K562 (cell line): ENCODE data around the gene RPL27. TPM values are rescaled to one million over a fixed set of nuclear protein-coding genes. Genes with fewer than 3 reads are reported as not detected.
A peak's percentile ranks its signal among the peaks of the same experiment; 100 is the strongest.

Source experiments
- CHD1 ChIP-seq: fragments of 200-600 bp; sonication (generic); IDR thresholded peaks from one replicate; pipeline ENCODE4 v1.6.1; 2012; ENCODE audit warnings: mild to moderate bottlenecking, moderate library complexity, low read length, inconsistent platforms
- FOXA3 ChIP-seq, 2 experiments: fragments of 450-650 bp in 1 of 2; sonication (generic) in 1 of 2; formaldehyde crosslinking; IDR thresholded peaks in 1 of 2; conservative IDR thresholded peaks in 1 of 2; 2 replicates each; pipeline versions ENCODE4 v1.4.0 to v1.8.0; 2020 to 2022; ENCODE audit warnings: mild to moderate bottlenecking in 2 of 2, missing genetic modification reagents in 1 of 2
- GTF2A2 ChIP-seq: IDR thresholded peaks from 2 replicates; pipeline ENCODE4 v1.6.1; 2016; ENCODE audit warnings: mild to moderate bottlenecking, missing genetic modification characterization, missing compliant biosample characterization
- JUN ChIP-seq, 2 experiments: sonication (generic) in 1 of 2; formaldehyde crosslinking in 1 of 2; IDR thresholded peaks; 2 replicates each; pipeline versions ENCODE4 v1.6.1 to v1.8.0; 2012 to 2022; ENCODE audit warnings: borderline replicate concordance in 2 of 2, mild to moderate bottlenecking in 2 of 2, improper control_type of control experiment in 1 of 2, low read depth in 1 of 2, low read length in 1 of 2, missing genetic modification reagents in 1 of 2
- KLF6 ChIP-seq: fragments of 250-450 bp; sonication (Bioruptor Pico); IDR thresholded peaks from 2 replicates; pipeline ENCODE4 v1.4.0; 2020; ENCODE audit warnings: mild to moderate bottlenecking, moderate library complexity, borderline replicate concordance
- MBD2 ChIP-seq: sonication (generic); IDR thresholded peaks from 2 replicates; pipeline ENCODE4 v1.6.1; 2016; ENCODE audit warnings: low read depth, borderline replicate concordance
- POU5F1 ChIP-seq: fragments of 150-350 bp; IDR thresholded peaks from 2 replicates; pipeline ENCODE4 v1.6.1; 2014; ENCODE audit warnings: borderline replicate concordance, low read length, low read depth, mild to moderate bottlenecking; ENCODE audit not compliant: partially characterized antibody
- RAD51 ChIP-seq: fragments of 450-650 bp; IDR thresholded peaks from 2 replicates; pipeline ENCODE4 v1.7.1; 2016; ENCODE audit warnings: low read depth, mild to moderate bottlenecking, borderline replicate concordance
- RBM22 ChIP-seq: fragments of 200-400 bp; formaldehyde crosslinking; IDR thresholded peaks from 2 replicates; pipeline ENCODE4 v1.6.1; 2018; ENCODE audit warnings: low read length, low read depth; ENCODE audit not compliant: poor library complexity, severe bottlenecking
- SMARCC2 ChIP-seq: fragments of 450-650 bp; IDR thresholded peaks from 2 replicates; pipeline ENCODE4 v1.6.1; 2017; ENCODE audit warnings: antibody characterized with exemption, moderate library complexity, mild to moderate bottlenecking, low read depth
- TAF9B ChIP-seq: fragments of 450-650 bp; IDR thresholded peaks from 2 replicates; pipeline ENCODE4 v1.6.1; 2018; ENCODE audit warnings: mild to moderate bottlenecking; ENCODE audit not compliant: partially characterized antibody
- TBL1XR1 ChIP-seq, 2 experiments: IDR thresholded peaks; 2 replicates each; pipeline ENCODE4 v1.6.1; 2012; ENCODE audit warnings: improper control_type of control experiment in 2 of 2, low read length in 2 of 2, mild to moderate bottlenecking in 1 of 2
- TEAD2 ChIP-seq: fragments of 450-650 bp; IDR thresholded peaks from 2 replicates; pipeline ENCODE4 v1.6.1; 2016; ENCODE audit warnings: missing genetic modification characterization, control low read depth, missing compliant biosample characterization
- ZC3H11A ChIP-seq: IDR thresholded peaks from 2 replicates; pipeline ENCODE4 v1.6.1; 2012; ENCODE audit warnings: low read depth, low read length, improper control_type of control experiment
- ZNF24 ChIP-seq: fragments of 450-650 bp; IDR thresholded peaks from 2 replicates; pipeline ENCODE4 v1.6.1; 2016
- ZNF589 ChIP-seq: fragments of 200-800 bp; sonication (Bioruptor generic); IDR thresholded peaks from 2 replicates; pipeline ENCODE4 v1.6.1; 2016; ENCODE audit warnings: low read depth, missing genetic modification characterization, missing compliant biosample characterization
- ZZZ3 ChIP-seq: fragments of 450-650 bp; IDR thresholded peaks from 2 replicates; pipeline ENCODE4 v1.6.1; 2016; ENCODE audit warnings: antibody characterized with exemption, mild to moderate bottlenecking, moderate library complexity
- polyA plus RNA-seq, 8 experiments: library from polyadenylated mRNA; depleted of rRNA in 4 of 8; stranded (reverse) in 5 of 8; unstranded in 3 of 8; fragments of >200 nt; fragmentation: Nextera tagmentation in 2 of 8; fragmentation: Illumina TruSeq in 1 of 8; extraction: Ambion mirVana in 2 of 8; extraction: Trizol in 1 of 8; gene quantifications; 2 replicates each; pipeline versions ENCODE4 v1.2.1 to v1.2.3, GENCODE V29; 2011 to 2014; ENCODE audit warnings: inconsistent platforms in 1 of 8, missing spikeins in 1 of 8
- total RNA-seq, 7 experiments: library from RNA; depleted of rRNA in 6 of 7; stranded (reverse); fragments of >200 nt in 6 of 7; fragmentation: Illumina TruSeq in 2 of 7; extraction: Trizol in 2 of 7; gene quantifications; 2 replicates each; pipeline versions ENCODE4 v1.2.1 to v1.2.3, GENCODE V29; 2011 to 2021; ENCODE audit warnings: low replicate concordance in 1 of 7
- TF ChIP-seq, protein P1 (sequence below): fragments of 250-450 bp; sonication (Bioruptor Pico); IDR thresholded peaks from 2 replicates; pipeline ENCODE4 v1.5.0; 2021; ENCODE audit warnings: mild to moderate bottlenecking, borderline replicate concordance
- TF ChIP-seq, protein P2 (sequence below), 2 experiments: fragments of 200-800 bp in 1 of 2; sonication (Bioruptor generic) in 1 of 2; sonication (generic) in 1 of 2; formaldehyde crosslinking in 1 of 2; IDR thresholded peaks in 1 of 2; conservative IDR thresholded peaks in 1 of 2; 2 replicates each; pipeline versions ENCODE4 v1.5.0 to v1.6.1; 2016 to 2020; ENCODE audit warnings: missing compliant biosample characterization in 1 of 2, missing genetic modification characterization in 1 of 2, missing genetic modification reagents in 1 of 2
- TF ChIP-seq, protein P3 (sequence below): fragments of 450-650 bp; IDR thresholded peaks from 2 replicates; pipeline ENCODE4 v1.6.1; 2016; ENCODE audit warnings: missing biosample characterization, missing genetic modification characterization

The RPL27 gene
- total and polyA plus RNA-seq, 9 of the 15 experiments (the other 6 are each of a cell fraction or from before 2014, with no cell fraction given): 1,539 to 6,155 (median 3,710) TPM

GRCh38 chr17:42997984-42998938 lies at the start of gene RPL27 (continued):
- TF ChIP-seq TEAD2 (tag) (peak; percentile 57; the same call in 1 of the 2 replicates), ZZZ3 (peak; percentile 100), CHD1 (peak; percentile 91), JUN (IDR thresholded peaks at IDR 0.05; ENCODE audit: borderline replicate concordance, low read depth, low read length) (peak; percentile 86), JUN (CRISPR knock-in tag; IDR thresholded peaks at IDR 0.05; ENCODE audit: borderline replicate concordance) (no peak), TAF9B (peak; percentile 98), TBL1XR1 (IDR thresholded peaks at IDR 0.05; ENCODE audit: low read length in 2 of 2) (peak; percentile 86 to 89), ZNF24 (peak; percentile 79; the same call in 1 of the 2 replicates), RAD51 (peak; percentile 67; the same call in 1 of the 2 replicates), KLF6 (CRISPR knock-in tag) (peak; percentile 90; the same call in 1 of the 2 replicates), RBM22 (peak; percentile 73), FOXA3 (CRISPR knock-in tag; conservative IDR thresholded peaks at IDR 0.05 in 1 of 2, IDR thresholded peaks at IDR 0.05 in 1 of 2) (no peak), ZC3H11A (0 out of 2 replicates have a peak, but pooled peaks have one; percentile 40), POU5F1 (peak; percentile 69), MBD2 (peak; percentile 88), SMARCC2 (peak; percentile 51; the same call in 1 of the 2 replicates), ZNF589 (CRISPR knock-in tag) (peak; percentile 43; the same call in 1 of the 2 replicates), GTF2A2 (tag) (0 out of 2 replicates have a peak, but pooled peaks have one; percentile 57)
- TF ChIP-seq, protein P1, sequence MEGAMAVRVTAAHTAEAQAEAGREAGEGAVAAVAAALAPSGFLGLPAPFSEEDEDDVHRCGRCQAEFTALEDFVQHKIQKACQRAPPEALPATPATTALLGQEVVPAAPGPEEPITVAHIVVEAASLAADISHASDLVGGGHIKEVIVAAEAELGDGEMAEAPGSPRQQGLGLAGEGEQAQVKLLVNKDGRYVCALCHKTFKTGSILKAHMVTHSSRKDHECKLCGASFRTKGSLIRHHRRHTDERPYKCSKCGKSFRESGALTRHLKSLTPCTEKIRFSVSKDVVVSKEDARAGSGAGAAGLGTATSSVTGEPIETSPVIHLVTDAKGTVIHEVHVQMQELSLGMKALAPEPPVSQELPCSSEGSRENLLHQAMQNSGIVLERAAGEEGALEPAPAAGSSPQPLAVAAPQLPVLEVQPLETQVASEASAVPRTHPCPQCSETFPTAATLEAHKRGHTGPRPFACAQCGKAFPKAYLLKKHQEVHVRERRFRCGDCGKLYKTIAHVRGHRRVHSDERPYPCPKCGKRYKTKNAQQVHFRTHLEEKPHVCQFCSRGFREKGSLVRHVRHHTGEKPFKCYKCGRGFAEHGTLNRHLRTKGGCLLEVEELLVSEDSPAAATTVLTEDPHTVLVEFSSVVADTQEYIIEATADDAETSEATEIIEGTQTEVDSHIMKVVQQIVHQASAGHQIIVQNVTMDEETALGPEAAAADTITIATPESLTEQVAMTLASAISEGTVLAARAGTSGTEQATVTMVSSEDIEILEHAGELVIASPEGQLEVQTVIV: no peak
- TF ChIP-seq, protein P2, sequence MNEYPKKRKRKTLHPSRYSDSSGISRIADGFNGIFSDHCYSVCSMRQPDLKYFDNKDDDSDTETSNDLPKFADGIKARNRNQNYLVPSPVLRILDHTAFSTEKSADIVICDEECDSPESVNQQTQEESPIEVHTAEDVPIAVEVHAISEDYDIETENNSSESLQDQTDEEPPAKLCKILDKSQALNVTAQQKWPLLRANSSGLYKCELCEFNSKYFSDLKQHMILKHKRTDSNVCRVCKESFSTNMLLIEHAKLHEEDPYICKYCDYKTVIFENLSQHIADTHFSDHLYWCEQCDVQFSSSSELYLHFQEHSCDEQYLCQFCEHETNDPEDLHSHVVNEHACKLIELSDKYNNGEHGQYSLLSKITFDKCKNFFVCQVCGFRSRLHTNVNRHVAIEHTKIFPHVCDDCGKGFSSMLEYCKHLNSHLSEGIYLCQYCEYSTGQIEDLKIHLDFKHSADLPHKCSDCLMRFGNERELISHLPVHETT (CRISPR knock-in tag; conservative IDR thresholded peaks at IDR 0.05 in 1 of 2, IDR thresholded peaks at IDR 0.05 in 1 of 2): peak in 1 of 2 experiments; percentile 80; a peak in 1 of 4 replicates
- TF ChIP-seq, protein P3, sequence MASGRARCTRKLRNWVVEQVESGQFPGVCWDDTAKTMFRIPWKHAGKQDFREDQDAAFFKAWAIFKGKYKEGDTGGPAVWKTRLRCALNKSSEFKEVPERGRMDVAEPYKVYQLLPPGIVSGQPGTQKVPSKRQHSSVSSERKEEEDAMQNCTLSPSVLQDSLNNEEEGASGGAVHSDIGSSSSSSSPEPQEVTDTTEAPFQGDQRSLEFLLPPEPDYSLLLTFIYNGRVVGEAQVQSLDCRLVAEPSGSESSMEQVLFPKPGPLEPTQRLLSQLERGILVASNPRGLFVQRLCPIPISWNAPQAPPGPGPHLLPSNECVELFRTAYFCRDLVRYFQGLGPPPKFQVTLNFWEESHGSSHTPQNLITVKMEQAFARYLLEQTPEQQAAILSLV (tag): 0 out of 2 replicates have a peak, but pooled peaks have one; percentile 15
